Measurements from ENCODE around the gene KCNG2.

DNA sequence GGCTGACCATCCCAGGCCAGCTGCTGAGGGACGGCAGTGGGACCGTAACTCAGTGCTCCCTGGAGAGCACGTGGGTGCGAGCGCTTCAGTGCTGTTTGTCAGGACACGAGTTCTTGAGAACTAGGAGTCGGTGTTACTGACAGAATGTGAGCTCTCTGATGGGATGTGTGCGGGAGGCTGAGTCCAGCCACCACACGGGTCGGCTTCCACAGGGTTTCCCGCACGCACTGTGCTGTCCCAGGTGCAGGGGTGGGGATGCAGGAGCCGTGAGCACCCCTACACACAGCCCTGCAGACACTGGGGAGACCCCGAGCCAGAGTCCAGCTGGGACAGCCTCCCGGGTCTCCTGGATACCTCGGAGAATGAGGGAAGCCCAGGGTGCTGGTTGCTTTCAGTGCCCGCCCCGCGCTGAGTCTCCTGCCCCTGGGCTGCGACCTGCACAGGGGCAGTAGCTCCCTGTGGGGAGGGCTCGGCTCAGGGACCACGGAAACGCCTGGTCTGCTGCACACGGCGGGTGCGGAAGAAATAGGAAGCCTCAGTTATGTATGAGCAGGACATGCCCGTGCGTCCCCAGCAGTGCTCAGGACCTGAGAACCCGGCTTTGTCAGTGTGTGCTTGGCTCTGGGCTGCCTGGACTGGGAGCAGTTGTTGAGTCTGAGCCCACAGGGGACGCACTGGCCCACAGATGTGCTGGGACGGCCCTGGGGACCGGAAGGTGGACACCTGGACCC is 71.2 kb downstream of the KCNG2 start:
- TF ChIP-seq POLR2AphosphoS5 (IDR thresholded peaks at IDR 0.05) = no peak
- TF ChIP-seq CTCF (IDR thresholded peaks at IDR 0.05) = no peak
- no peak for TF ChIP-seq POLR2A (IDR thresholded peaks at IDR 0.05; ENCODE audit: low read depth)
